Measurements from ENCODE around the gene GPC4. TPM values are rescaled to one million over a fixed set of nuclear protein-coding genes. Genes with fewer than 3 reads are reported as not detected.

GPC4 gene
- polyA plus RNA-seq, 3 donors: 0.03 to 0.59 (median 0.27) TPM

GRCh38 chrX:133333154-133333750 is 82.0 kb downstream of the GPC4 start:
- no peak for TF ChIP-seq CTCF (IDR thresholded peaks at IDR 0.05)
- Mint-ChIP-seq H3K4me1 (peaks cover 2% of the 10 kb centered on the region), H3K36me3 (no peaks in the 10 kb centered on the region), H3K27me3 (ENCODE audit: low read depth in 3 of 3) (peaks cover 0 to 3% (median 2%) of the 10 kb centered on the region in 3 donors), H3K4me3 (no peak overlapping the region), H3K9me3 (peaks cover 0 to 3% (median 0%) of the 10 kb centered on the region in 7 donors), H3K27ac (no peak overlapping the region)
- Histone ChIP-seq H3K79me2 (ENCODE audit: insufficient read depth, low read length) (no peaks in the 10 kb centered on the region), H2AFZ (ENCODE audit: insufficient read depth, low read depth, low read length, poor library complexity, severe bottlenecking) (no peak overlapping the region), H4K20me1 (ENCODE audit: insufficient read depth, low read length) (no peaks in the 10 kb centered on the region), H3K36me3 (replicated peaks in 1 of 2; ENCODE audit: control insufficient read depth in 1 of 2, insufficient read depth in 2 of 2, low read length in 2 of 2) (no peaks in the 10 kb centered on the region), H3K9me3 (replicated peaks in 1 of 2; ENCODE audit: control insufficient read depth in 1 of 2, insufficient read depth in 1 of 2, low read length in 2 of 2) (no peaks in the 10 kb centered on the region), H3K27me3 (ENCODE audit: control insufficient read depth in 2 of 2, insufficient read depth in 2 of 2, low read length in 2 of 2) (no peaks in the 10 kb centered on the region), H3K4me2 (replicated peaks; ENCODE audit: extremely low read depth, low read length, poor library complexity, severe bottlenecking) (no peak overlapping the region), H3K4me1 (ENCODE audit: control insufficient read depth in 1 of 2, insufficient read depth in 2 of 2, low read length in 2 of 2) (no peaks in the 10 kb centered on the region), H3K27ac (ENCODE audit: low read depth in 1 of 2, low read length in 2 of 2) (no peak overlapping the region), H3K9ac (ENCODE audit: insufficient read depth, low read length, poor library complexity, severe bottlenecking) (no peak overlapping the region), H3K4me3 (replicated peaks in 1 of 3; ENCODE audit: low read depth in 2 of 3, low read length in 3 of 3) (no peak overlapping the region)
- 100% methylated on average over 1 of the region's 4 CpGs for WGBS (ENCODE audit: insufficient coverage)
- intact Hi-C loops (cut with micrococcal nuclease): loop anchor here in 1 of 2 donors (5.0 kb wide), 1 partner anchor 339 kb away; no protein-coding TSS in a partner anchor
- no peak for DNase-seq

- Histone ChIP-seq H3K9me3 (replicated peaks in 1 of 2; ENCODE audit: control insufficient read depth in 1 of 2, insufficient read depth in 1 of 2, low read length in 2 of 2) (no peaks in the 10 kb centered on the region), H3K79me2 (ENCODE audit: insufficient read depth, low read length) (no peaks in the 10 kb centered on the region), H3K4me2 (replicated peaks; ENCODE audit: extremely low read depth, low read length, poor library complexity, severe bottlenecking) (no peak overlapping the region), H4K20me1 (ENCODE audit: insufficient read depth, low read length) (no peaks in the 10 kb centered on the region), H3K36me3 (replicated peaks in 1 of 2; ENCODE audit: control insufficient read depth in 1 of 2, insufficient read depth in 2 of 2, low read length in 2 of 2) (no peaks in the 10 kb centered on the region), H3K9ac (ENCODE audit: insufficient read depth, low read length, poor library complexity, severe bottlenecking) (no peak overlapping the region), H3K4me1 (ENCODE audit: control insufficient read depth in 1 of 2, insufficient read depth in 2 of 2, low read length in 2 of 2) (no peaks in the 10 kb centered on the region), H3K27me3 (ENCODE audit: control insufficient read depth in 2 of 2, insufficient read depth in 2 of 2, low read length in 2 of 2) (no peaks in the 10 kb centered on the region), H3K27ac (ENCODE audit: low read depth in 1 of 2, low read length in 2 of 2) (no peak overlapping the region), H2AFZ (ENCODE audit: insufficient read depth, low read depth, low read length, poor library complexity, severe bottlenecking) (no peak overlapping the region), H3K4me3 (replicated peaks in 1 of 3; ENCODE audit: low read depth in 2 of 3, low read length in 3 of 3) (no peak overlapping the region)
- Mint-ChIP-seq H3K4me3 (no peak overlapping the region), H3K27ac (no peak overlapping the region), H3K36me3 (no peaks in the 10 kb centered on the region), H3K27me3 (ENCODE audit: low read depth in 3 of 3) (peaks cover 0 to 3% (median 2%) of the 10 kb centered on the region in 3 donors), H3K9me3 (peaks cover 0 to 3% (median 0%) of the 10 kb centered on the region in 7 donors), H3K4me1 (peaks cover 2% of the 10 kb centered on the region)
- intact Hi-C loops (cut with micrococcal nuclease): loop anchor here in 1 of 2 donors (5.0 kb wide), 1 partner anchor 340 kb away; no protein-coding TSS in a partner anchor
- DNase-seq: no peak
- WGBS (ENCODE audit: insufficient coverage): 100% methylated on average over 1 of the region's 4 CpGs
- no peak for TF ChIP-seq CTCF (IDR thresholded peaks at IDR 0.05)
These were observed 82.6 kb downstream of the GPC4 start for GRCh38 chrX:133332737-133333136.

Measured in CD14-positive monocyte (primary cell).